Astrocyte (in vitro differentiated cells and primary cell): Measurements from ENCODE around the gene KRTAP4-6.
"Not testable (repeated sequence)": the region's sequence is repeated elsewhere in the genome, so short reads cannot be mapped to it uniquely, and the experiment has no call there.

Source experiments
- CTCF ChIP-seq: IDR thresholded peaks from 2 replicates; pipeline ENCODE4 v1.5.1; 2011; ENCODE audit warnings: low read depth, mild to moderate bottlenecking, inconsistent platforms, low read length, moderate library complexity; ENCODE audit not compliant: insufficient read depth
- EZH2 ChIP-seq: IDR thresholded peaks from 2 replicates; pipeline ENCODE4 v1.6.1; 2012; ENCODE audit warnings: mild to moderate bottlenecking, low read length, inconsistent platforms; ENCODE audit not compliant: insufficient read depth

- TF ChIP-seq CTCF, EZH2: not testable (repeated sequence)
Observed at GRCh38 chr17:41105347-41105746, 35.0 kb downstream of the KRTAP4-6 start, which contains the start of gene KRTAP4-9.
